ENCODE measurements around the gene XRN1. TPM values are rescaled to one million over a fixed set of nuclear protein-coding genes. Genes with fewer than 3 reads are reported as not detected.

The XRN1 gene
- total and polyA plus RNA-seq, 10 of the 15 experiments (the other 5 are each of a cell fraction or from before 2014, with no cell fraction given) = 1.7 to 38.8 (median 15.5) TPM

GRCh38 chr3:142445816-142446254 is 2.0 kb downstream of the XRN1 start:
- Histone ChIP-seq H2AFZ (ENCODE audit: control insufficient read depth, low read depth, low read length) (no peak overlapping the region), H3K27ac (ENCODE audit: control insufficient read depth, insufficient read depth) (peak overlapping the region; percentile 97), H3K4me3 (peak overlapping the region; percentile 87), H3K4me1 (ENCODE audit: control insufficient read depth, insufficient read depth, low read length) (no peaks in the 10 kb centered on the region), H3K79me2 (ENCODE audit: control insufficient read depth, insufficient read depth, low read length) (peaks cover 52% of the 10 kb centered on the region), H3K27me3 (replicated peaks in 1 of 2; ENCODE audit: control insufficient read depth in 2 of 2, insufficient read depth in 2 of 2, low read length in 1 of 2) (no peaks in the 10 kb centered on the region), H3K9ac (ENCODE audit: control insufficient read depth, insufficient read depth, low read length) (peak overlapping the region; percentile 98), H3K36me3 (ENCODE audit: control insufficient read depth in 2 of 2, insufficient read depth in 2 of 2, low read length in 1 of 2) (no peaks in the 10 kb centered on the region), H4K20me1 (ENCODE audit: control insufficient read depth, insufficient read depth) (no peaks in the 10 kb centered on the region), H3K9me3 (replicated peaks; ENCODE audit: control insufficient read depth, insufficient read depth, low read length) (no peaks in the 10 kb centered on the region; the same call in 2 of the 3 replicates), H3K4me2 (ENCODE audit: control insufficient read depth, insufficient read depth) (peak overlapping the region; percentile 76)
- peak; percentile 92 for FAIRE-seq
- ChIA-PET POLR2A (interaction anchor here (1.3 to 2.8 kb wide), 2 partner anchors 9 to 13 kb away, joined by 5 to 11 read pairs; no protein-coding TSS in a partner anchor), RAD21 (ENCODE audit: unreplicated experiment) (no interaction called here), SMC1A (ENCODE audit: uncharacterized antibody, unreplicated experiment) (interaction anchor here (1.0 to 2.5 kb wide), 5 partner anchors 13 to 555 kb away, joined by 3 to 6 read pairs (median 5); no protein-coding TSS in a partner anchor), CTCF (interaction anchor here (1.0 kb wide), 1 partner anchor 568 kb away, joined by 3 read pairs; no protein-coding TSS in a partner anchor)
- ATAC-seq = peak; percentile 64
- WGBS (ENCODE audit: insufficient coverage, insufficient replicate concordance, low lambda C conversion rate, missing lambda C conversion rate) = 27% methylated on average over 6 of the region's 6 CpGs
- intact Hi-C loops (cut with micrococcal nuclease; ENCODE audit: unreplicated experiment) (loop anchor here (2.0 to 5.0 kb wide), 3 partner anchors 13 to 556 kb away; partner anchors contain the start of genes ATR and U2SURP), in situ Hi-C loops (cut with MboI) (no loop called here)
- peak; percentile 44 for DNase-seq (ENCODE audit: low read depth, low spot score)
- no TSS peak for BruUV-seq (replicated peaks)
- TF ChIP-seq ETV6 (conservative IDR thresholded peaks at IDR 0.05 in 1 of 2, IDR thresholded peaks at IDR 0.05 in 1 of 2; ENCODE audit: borderline replicate concordance in 1 of 2, low read depth in 1 of 2) = no peak
- TF ChIP-seq, protein P1, sequence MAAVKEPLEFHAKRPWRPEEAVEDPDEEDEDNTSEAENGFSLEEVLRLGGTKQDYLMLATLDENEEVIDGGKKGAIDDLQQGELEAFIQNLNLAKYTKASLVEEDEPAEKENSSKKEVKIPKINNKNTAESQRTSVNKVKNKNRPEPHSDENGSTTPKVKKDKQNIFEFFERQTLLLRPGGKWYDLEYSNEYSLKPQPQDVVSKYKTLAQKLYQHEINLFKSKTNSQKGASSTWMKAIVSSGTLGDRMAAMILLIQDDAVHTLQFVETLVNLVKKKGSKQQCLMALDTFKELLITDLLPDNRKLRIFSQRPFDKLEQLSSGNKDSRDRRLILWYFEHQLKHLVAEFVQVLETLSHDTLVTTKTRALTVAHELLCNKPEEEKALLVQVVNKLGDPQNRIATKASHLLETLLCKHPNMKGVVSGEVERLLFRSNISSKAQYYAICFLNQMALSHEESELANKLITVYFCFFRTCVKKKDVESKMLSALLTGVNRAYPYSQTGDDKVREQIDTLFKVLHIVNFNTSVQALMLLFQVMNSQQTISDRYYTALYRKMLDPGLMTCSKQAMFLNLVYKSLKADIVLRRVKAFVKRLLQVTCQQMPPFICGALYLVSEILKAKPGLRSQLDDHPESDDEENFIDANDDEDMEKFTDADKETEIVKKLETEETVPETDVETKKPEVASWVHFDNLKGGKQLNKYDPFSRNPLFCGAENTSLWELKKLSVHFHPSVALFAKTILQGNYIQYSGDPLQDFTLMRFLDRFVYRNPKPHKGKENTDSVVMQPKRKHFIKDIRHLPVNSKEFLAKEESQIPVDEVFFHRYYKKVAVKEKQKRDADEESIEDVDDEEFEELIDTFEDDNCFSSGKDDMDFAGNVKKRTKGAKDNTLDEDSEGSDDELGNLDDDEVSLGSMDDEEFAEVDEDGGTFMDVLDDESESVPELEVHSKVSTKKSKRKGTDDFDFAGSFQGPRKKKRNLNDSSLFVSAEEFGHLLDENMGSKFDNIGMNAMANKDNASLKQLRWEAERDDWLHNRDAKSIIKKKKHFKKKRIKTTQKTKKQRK (IDR thresholded peaks at IDR 0.05; ENCODE audit: low read depth, low read length) = no peak
- TF ChIP-seq ZNF24 (IDR thresholded peaks at IDR 0.05) = no peak
- peak; percentile 39 for TF ChIP-seq RELB (IDR thresholded peaks at IDR 0.05; ENCODE audit: low read depth)
- TF ChIP-seq SREBF2 (IDR thresholded peaks at IDR 0.05; ENCODE audit: low read length) = no peak
- no peak for TF ChIP-seq BMI1 (IDR thresholded peaks at IDR 0.05; ENCODE audit: borderline replicate concordance)
- no peak for TF ChIP-seq ZBTB33 (IDR thresholded peaks at IDR 0.05)
- TF ChIP-seq SIN3A (IDR thresholded peaks at IDR 0.05; ENCODE audit: low read depth, low read length) = no peak
- TF ChIP-seq STAT3 (IDR thresholded peaks at IDR 0.05; ENCODE audit: low read depth, low read length) = no peak
- TF ChIP-seq MYC (IDR thresholded peaks at IDR 0.05; ENCODE audit: insufficient read depth, insufficient read length, insufficient replicate concordance, low read length, severe bottlenecking) = no peak
- TF ChIP-seq MTA3 (IDR thresholded peaks at IDR 0.05; ENCODE audit: borderline replicate concordance, low read length) = no peak
- no peak for TF ChIP-seq HDGF (IDR thresholded peaks at IDR 0.05)
- no peak for TF ChIP-seq KLF5 (IDR thresholded peaks at IDR 0.05; ENCODE audit: partially characterized antibody)
- TF ChIP-seq ZNF217 (IDR thresholded peaks at IDR 0.05) = no peak
- TF ChIP-seq YBX1 (IDR thresholded peaks at IDR 0.05) = no peak
- TF ChIP-seq TCF12 (IDR thresholded peaks at IDR 0.05; ENCODE audit: low read depth, low read length) = no peak
